Panc1 (cell line): ENCODE data around the gene DOCK8.

Experiments used
- TF ChIP-seq, protein P1 (sequence below): fragments of 450-650 bp; IDR thresholded peaks from 2 replicates; pipeline ENCODE4 v1.5.1; 2017; ENCODE audit warnings: mild to moderate bottlenecking
- TF ChIP-seq, protein P2 (sequence below), 2 experiments: IDR thresholded peaks; 2 replicates each; pipeline ENCODE4 v1.6.1; 2011 to 2012; ENCODE audit warnings: low read depth in 2 of 2, control low read depth in 1 of 2, low read length in 1 of 2, mild to moderate bottlenecking in 1 of 2, moderate library complexity in 1 of 2; ENCODE audit not compliant: insufficient read depth in 1 of 2

DNA sequence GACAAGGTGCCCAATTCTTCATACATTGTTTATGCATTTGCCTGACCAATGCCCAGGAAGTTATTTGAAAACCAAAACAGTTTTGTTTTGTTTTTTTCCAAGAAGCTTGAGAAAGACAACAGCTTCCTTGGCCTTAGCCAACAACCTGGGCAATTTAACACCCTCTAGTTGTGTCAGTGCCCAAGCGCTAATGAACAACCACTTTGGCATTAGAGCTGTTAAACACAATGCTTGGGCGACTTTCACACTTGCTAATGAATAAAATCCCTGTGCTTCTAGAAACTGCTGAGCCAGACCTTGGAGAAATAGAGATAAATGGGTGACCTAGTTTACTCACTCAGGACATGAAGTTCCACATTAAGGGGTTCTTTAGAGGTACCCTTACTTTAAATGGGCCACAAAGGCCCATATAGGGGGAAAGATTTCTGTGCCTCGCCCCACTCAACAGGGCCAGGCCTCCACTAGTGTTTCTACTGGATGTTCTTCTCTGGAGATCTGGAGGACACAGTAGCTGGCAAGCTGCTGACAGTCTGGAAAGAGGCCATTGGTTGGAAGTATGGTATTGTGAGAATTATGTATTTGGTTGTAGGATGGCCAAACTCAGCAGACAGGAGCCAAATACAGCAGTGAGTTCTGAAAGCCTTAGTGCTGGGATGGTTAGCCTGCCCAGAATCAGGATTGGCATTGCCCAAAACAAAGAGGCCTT is 179.8 kb downstream of the DOCK8 start:
- TF ChIP-seq, protein P1, sequence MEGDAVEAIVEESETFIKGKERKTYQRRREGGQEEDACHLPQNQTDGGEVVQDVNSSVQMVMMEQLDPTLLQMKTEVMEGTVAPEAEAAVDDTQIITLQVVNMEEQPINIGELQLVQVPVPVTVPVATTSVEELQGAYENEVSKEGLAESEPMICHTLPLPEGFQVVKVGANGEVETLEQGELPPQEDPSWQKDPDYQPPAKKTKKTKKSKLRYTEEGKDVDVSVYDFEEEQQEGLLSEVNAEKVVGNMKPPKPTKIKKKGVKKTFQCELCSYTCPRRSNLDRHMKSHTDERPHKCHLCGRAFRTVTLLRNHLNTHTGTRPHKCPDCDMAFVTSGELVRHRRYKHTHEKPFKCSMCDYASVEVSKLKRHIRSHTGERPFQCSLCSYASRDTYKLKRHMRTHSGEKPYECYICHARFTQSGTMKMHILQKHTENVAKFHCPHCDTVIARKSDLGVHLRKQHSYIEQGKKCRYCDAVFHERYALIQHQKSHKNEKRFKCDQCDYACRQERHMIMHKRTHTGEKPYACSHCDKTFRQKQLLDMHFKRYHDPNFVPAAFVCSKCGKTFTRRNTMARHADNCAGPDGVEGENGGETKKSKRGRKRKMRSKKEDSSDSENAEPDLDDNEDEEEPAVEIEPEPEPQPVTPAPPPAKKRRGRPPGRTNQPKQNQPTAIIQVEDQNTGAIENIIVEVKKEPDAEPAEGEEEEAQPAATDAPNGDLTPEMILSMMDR = no peak
- TF ChIP-seq, protein P2, sequence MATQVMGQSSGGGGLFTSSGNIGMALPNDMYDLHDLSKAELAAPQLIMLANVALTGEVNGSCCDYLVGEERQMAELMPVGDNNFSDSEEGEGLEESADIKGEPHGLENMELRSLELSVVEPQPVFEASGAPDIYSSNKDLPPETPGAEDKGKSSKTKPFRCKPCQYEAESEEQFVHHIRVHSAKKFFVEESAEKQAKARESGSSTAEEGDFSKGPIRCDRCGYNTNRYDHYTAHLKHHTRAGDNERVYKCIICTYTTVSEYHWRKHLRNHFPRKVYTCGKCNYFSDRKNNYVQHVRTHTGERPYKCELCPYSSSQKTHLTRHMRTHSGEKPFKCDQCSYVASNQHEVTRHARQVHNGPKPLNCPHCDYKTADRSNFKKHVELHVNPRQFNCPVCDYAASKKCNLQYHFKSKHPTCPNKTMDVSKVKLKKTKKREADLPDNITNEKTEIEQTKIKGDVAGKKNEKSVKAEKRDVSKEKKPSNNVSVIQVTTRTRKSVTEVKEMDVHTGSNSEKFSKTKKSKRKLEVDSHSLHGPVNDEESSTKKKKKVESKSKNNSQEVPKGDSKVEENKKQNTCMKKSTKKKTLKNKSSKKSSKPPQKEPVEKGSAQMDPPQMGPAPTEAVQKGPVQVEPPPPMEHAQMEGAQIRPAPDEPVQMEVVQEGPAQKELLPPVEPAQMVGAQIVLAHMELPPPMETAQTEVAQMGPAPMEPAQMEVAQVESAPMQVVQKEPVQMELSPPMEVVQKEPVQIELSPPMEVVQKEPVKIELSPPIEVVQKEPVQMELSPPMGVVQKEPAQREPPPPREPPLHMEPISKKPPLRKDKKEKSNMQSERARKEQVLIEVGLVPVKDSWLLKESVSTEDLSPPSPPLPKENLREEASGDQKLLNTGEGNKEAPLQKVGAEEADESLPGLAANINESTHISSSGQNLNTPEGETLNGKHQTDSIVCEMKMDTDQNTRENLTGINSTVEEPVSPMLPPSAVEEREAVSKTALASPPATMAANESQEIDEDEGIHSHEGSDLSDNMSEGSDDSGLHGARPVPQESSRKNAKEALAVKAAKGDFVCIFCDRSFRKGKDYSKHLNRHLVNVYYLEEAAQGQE (IDR thresholded peaks at IDR 0.05; ENCODE audit: insufficient read depth in 1 of 2, low read depth in 2 of 2, low read length in 1 of 2) = no peak
